GM12878 (cell line): ENCODE data around the gene CENPA. TPM values are rescaled to one million over a fixed set of nuclear protein-coding genes. Genes with fewer than 3 reads are reported as not detected.
A peak's percentile ranks its signal among the peaks of the same experiment; 100 is the strongest.

Experiments used
- BCLAF1 ChIP-seq: fragments of 450-650 bp; IDR thresholded peaks from 2 replicates; pipeline ENCODE4 v1.6.1; 2017; ENCODE audit warnings: antibody characterized with exemption, mild to moderate bottlenecking, moderate library complexity
- CEBPB ChIP-seq, 2 experiments: fragments of 150-350 bp in 1 of 2; IDR thresholded peaks; 2 replicates each; pipeline ENCODE4 v1.6.1; 2012 to 2014; ENCODE audit warnings: low read depth in 2 of 2, low read length in 2 of 2, borderline replicate concordance in 1 of 2, inconsistent platforms in 1 of 2
- CEBPZ ChIP-seq: fragments of 150-350 bp; IDR thresholded peaks from 2 replicates; pipeline ENCODE4 v1.6.1; 2016; ENCODE audit warnings: low read depth, low read length
- CREM ChIP-seq: IDR thresholded peaks from 2 replicates; pipeline ENCODE4 v1.6.1; 2014; ENCODE audit warnings: antibody characterized with exemption, low read depth
- E2F8 ChIP-seq: fragments of 450-650 bp; IDR thresholded peaks from 2 replicates; pipeline ENCODE4 v1.6.1; 2018; ENCODE audit warnings: mild to moderate bottlenecking, low read depth, moderate library complexity; ENCODE audit not compliant: partially characterized antibody
- EZH2 ChIP-seq: IDR thresholded peaks from 2 replicates; pipeline ENCODE4 v1.6.1; 2012; ENCODE audit warnings: low read depth, mild to moderate bottlenecking, control low read depth, inconsistent platforms, low read length, borderline replicate concordance; ENCODE audit not compliant: control insufficient read depth
- KDM1A ChIP-seq: fragments of 200-600 bp; sonication (generic); IDR thresholded peaks from 2 replicates; pipeline ENCODE4 v1.6.1; 2016; ENCODE audit warnings: borderline replicate concordance
- NR2F1 ChIP-seq: fragments of 450-650 bp; conservative IDR thresholded peaks from 2 replicates; pipeline ENCODE4 v1.6.1; 2017; ENCODE audit warnings: mild to moderate bottlenecking
- PML ChIP-seq: IDR thresholded peaks from 2 replicates; pipeline ENCODE4 v1.6.1; 2012; ENCODE audit warnings: low read length, inconsistent platforms
- RBBP5 ChIP-seq: fragments of 200-600 bp; sonication (generic); conservative IDR thresholded peaks from 2 replicates; pipeline ENCODE4 v1.6.1; 2016
- SMAD5 ChIP-seq: IDR thresholded peaks from 2 replicates; pipeline ENCODE4 v1.6.1; 2016; ENCODE audit warnings: antibody characterized with exemption, low read depth
- SREBF2 ChIP-seq: IDR thresholded peaks from 2 replicates; pipeline ENCODE4 v1.6.1; 2012; ENCODE audit warnings: mild to moderate bottlenecking, low read length
- WRNIP1 ChIP-seq: IDR thresholded peaks from 2 replicates; pipeline ENCODE4 v1.6.1; 2011; ENCODE audit warnings: low read depth, low read length, improper control_type of control experiment, borderline replicate concordance
- ZNF687 ChIP-seq: fragments of 450-650 bp; IDR thresholded peaks from 2 replicates; pipeline ENCODE4 v1.6.1; 2017; ENCODE audit warnings: mild to moderate bottlenecking, moderate library complexity
- polyA plus RNA-seq, 11 experiments: library from polyadenylated mRNA; depleted of rRNA in 4 of 11; unstranded in 6 of 11; stranded (reverse) in 5 of 11; fragments of >200 nt; fragmentation: Nextera tagmentation in 4 of 11; fragmentation: Illumina TruSeq in 1 of 11; extraction: Ambion mirVana in 4 of 11; extraction: Trizol in 1 of 11; gene quantifications; 1 replicate in 1 of 11; 2 replicates in 10 of 11; pipeline versions ENCODE4 v1.2.1 to v1.2.3, GENCODE V29; 2011 to 2016; ENCODE audit warnings: inconsistent platforms in 2 of 11, missing spikeins in 2 of 11, low read depth in 1 of 11
- total RNA-seq, 4 experiments: library from RNA; depleted of rRNA in 3 of 4; stranded (reverse); fragments of >200 nt in 3 of 4; fragmentation: Illumina TruSeq in 1 of 4; extraction: Trizol in 1 of 4; gene quantifications; 2 replicates each; pipeline versions ENCODE4 v1.2.1 to v1.2.3, GENCODE V29; 2013 to 2021

CENPA gene
- total and polyA plus RNA-seq, 10 of the 15 experiments (the other 5 are each of a cell fraction or from before 2014, with no cell fraction given): 8.1 to 66.6 (median 36.7) TPM

GRCh38 chr2:26785431-26786206 lies at the start of gene CENPA (continued):
- peak; percentile 95 for TF ChIP-seq CEBPZ
- no peak for TF ChIP-seq WRNIP1
- TF ChIP-seq RBBP5: no peak
- 0 out of 2 replicates have a peak, but pooled peaks have one; percentile 28 for TF ChIP-seq NR2F1
- no peak for TF ChIP-seq EZH2
- no peak for TF ChIP-seq KDM1A
- TF ChIP-seq E2F8: peak; percentile 86
- TF ChIP-seq SMAD5: no peak
- peak; percentile 89 for TF ChIP-seq CREM
- no peak for TF ChIP-seq CEBPB (IDR thresholded peaks at IDR 0.05; ENCODE audit: borderline replicate concordance in 1 of 2, low read depth in 2 of 2, low read length in 2 of 2)
- TF ChIP-seq SREBF2: no peak
- TF ChIP-seq ZNF687: peak; percentile 65
- TF ChIP-seq BCLAF1: no peak
- no peak; the same call in 1 of the 2 replicates for TF ChIP-seq PML
